ENCODE measurements around the gene ECSIT. TPM values are rescaled to one million over a fixed set of nuclear protein-coding genes. Genes with fewer than 3 reads are reported as not detected.

The ECSIT gene
- total RNA-seq, 2 experiments from 2014 or later: 33.0 to 36.2 TPM

DNA sequence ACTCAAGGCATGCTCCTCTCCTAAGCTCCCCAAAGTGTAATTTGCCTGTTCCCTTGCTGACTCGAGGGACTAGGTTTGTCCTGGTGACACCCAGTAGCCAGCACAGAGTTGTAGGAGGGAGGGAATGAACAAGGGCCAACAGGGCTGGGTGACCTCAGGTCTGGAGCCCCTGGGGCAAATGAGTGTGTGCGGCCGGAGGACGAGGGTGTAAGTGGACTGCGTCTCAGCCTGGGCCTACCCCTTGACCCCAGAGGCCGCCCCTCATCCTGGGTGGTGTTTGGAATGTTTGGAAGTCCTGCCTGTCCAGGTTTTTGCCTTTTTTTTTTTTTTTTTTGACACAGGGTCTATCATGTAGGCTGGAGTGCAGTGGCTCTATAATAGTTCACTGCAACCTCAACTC, 22.0 kb downstream of the ECSIT start:
- Mint-ChIP-seq H3K36me3 (peaks cover 1% of the 10 kb centered on the region), H3K27ac (peak overlapping the region; percentile 92), H3K4me1 (peaks cover 20% of the 10 kb centered on the region), H3K4me3 (peak overlapping the region; percentile 81), H3K9me3 (ENCODE audit: low read depth) (no peaks in the 10 kb centered on the region), H3K27me3 (no peaks in the 10 kb centered on the region)
- CTCF ChIA-PET: interaction anchor here (1.0 to 2.1 kb wide), 3 partner anchors 24 to 130 kb away, joined by 4 to 8 read pairs (median 4); no protein-coding TSS in a partner anchor
- DNase-seq (no peak), ATAC-seq (no peak)

GRCh38 chr19:11506101-11506555, 22.8 kb downstream of the ECSIT start:
- CTCF ChIA-PET: interaction anchor here (1.0 to 2.1 kb wide), 3 partner anchors 23 to 129 kb away, joined by 4 to 8 read pairs (median 4); no protein-coding TSS in a partner anchor

DNA sequence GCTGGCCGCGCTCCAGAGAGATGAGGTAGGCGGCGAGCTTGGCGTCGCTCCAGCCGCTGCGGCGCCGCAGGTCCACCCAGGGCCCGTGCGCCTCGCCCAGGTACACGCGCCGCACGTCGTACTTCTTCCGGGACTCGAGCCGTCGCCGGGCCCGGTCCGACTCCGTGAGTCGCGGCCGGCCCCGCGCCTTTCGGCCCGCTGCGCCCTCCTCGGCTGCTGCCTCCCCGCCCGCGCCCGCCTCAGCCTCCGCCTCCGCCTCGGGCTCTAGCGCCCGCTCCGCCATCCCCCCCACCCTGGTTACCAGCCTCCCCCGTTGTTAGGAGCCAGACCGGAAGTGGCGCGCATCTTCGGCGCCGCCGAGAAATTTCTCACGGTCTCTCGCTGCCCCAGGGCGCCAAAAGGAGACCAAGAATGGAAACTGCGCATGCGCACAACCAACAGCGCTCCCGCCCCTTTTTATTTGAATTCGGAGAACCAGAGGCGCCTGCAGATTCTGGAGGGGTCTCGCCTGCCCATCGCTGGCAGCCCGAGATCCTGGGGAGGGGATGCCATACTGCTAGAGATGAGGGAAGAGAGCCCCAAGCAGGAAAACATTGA, 23.3 kb downstream of the ECSIT start, which contains the start of gene ZNF653:
ZNF653 (minus strand) TSS at position 336 of the 597 bp plus-strand sequence; CDS start at position 283, 53 bp downstream.
- peaks cover 1% of the 10 kb centered on the region for H3K36me3 Mint-ChIP-seq
- peak within 1 kb of the TSS; percentile 81 for H3K4me3 Mint-ChIP-seq
- peak; percentile 97 for DNase-seq
- peak; percentile 72 for ATAC-seq
- H3K27me3 Mint-ChIP-seq: no peaks in the 10 kb centered on the region
- peaks cover 20% of the 10 kb centered on the region for H3K4me1 Mint-ChIP-seq
- CTCF ChIA-PET: interaction anchor here (1.0 to 2.1 kb wide), 4 partner anchors 23 to 419 kb away, joined by 3 to 8 read pairs (median 4); no protein-coding TSS in a partner anchor
- no peaks in the 10 kb centered on the region for H3K9me3 Mint-ChIP-seq (ENCODE audit: low read depth)
- H3K27ac Mint-ChIP-seq: peak within 1 kb of the TSS; percentile 92

More at GRCh38 chr19:11506101-11506555, 22.8 kb downstream of the ECSIT start:
- peak overlapping the region; percentile 81 for H3K4me3 Mint-ChIP-seq
- ATAC-seq: peak; percentile 40
- peaks cover 20% of the 10 kb centered on the region for H3K4me1 Mint-ChIP-seq
- H3K27me3 Mint-ChIP-seq: no peaks in the 10 kb centered on the region
- no peaks in the 10 kb centered on the region for H3K9me3 Mint-ChIP-seq (ENCODE audit: low read depth)
- peaks cover 1% of the 10 kb centered on the region for H3K36me3 Mint-ChIP-seq
- no peak for DNase-seq
- peak overlapping the region; percentile 92 for H3K27ac Mint-ChIP-seq

DNA sequence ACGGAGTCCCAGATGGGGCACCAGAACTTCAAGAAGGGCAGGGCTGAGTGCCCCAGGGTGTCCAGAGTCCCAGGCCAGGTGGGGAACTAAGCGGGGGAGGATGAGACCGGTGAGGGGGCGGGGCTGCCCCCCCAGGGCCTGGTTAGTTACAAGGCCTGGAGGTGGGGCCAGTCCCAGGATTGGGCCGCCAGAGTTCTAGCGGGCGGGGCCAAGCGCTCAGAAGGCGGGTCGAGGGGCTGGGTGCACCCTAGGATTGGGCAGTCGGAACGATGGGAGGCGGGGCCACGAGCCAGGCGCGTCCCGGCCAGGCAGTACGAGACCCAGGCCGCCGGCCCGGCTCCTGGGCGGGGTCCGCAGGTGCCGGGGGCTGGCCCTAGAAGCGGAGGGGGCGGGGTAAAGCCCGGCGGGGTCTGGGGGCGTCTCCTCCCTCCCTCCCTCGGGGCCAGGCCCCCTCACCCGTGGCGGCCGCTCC, 23.9 kb downstream of the ECSIT start:
- DNase-seq (peak; percentile 98), ATAC-seq (peak; percentile 94)
- peak overlapping the region; percentile 92 for H3K27ac Mint-ChIP-seq
- peaks cover 20% of the 10 kb centered on the region for H3K4me1 Mint-ChIP-seq
- CTCF ChIA-PET: interaction anchor here (1.0 to 2.1 kb wide), 3 partner anchors 22 to 419 kb away, joined by 3 to 8 read pairs (median 3); no protein-coding TSS in a partner anchor
- no peaks in the 10 kb centered on the region for H3K27me3 Mint-ChIP-seq
- H3K36me3 Mint-ChIP-seq: peaks cover 1% of the 10 kb centered on the region
- no peaks in the 10 kb centered on the region for H3K9me3 Mint-ChIP-seq (ENCODE audit: low read depth)
- H3K4me3 Mint-ChIP-seq: peak overlapping the region; percentile 81

DNA sequence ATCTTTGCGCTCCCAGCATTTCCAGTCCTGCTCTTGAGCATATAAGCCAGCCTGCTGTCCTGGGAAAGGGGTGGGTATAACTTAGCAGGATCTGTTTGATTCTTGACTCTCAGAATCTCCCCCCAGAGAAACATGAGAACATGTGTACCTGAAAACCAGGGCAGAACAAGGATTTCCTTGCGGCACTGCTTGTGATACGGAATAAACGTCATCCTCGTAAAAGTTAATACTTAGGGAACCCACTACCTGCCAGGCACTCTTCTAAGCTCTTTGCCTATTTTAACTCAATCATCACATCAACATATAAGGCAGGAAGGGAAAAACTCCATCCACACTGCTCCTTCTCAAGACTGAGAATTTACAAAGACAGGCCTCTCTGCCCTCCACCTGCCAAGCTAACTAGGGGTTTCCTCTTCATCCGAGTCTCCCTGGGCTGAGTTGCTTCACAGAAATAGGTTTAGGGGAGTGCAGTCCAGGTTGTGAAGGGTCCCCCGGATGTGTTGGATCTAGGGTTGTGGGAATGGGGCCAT, 24.4 kb downstream of the ECSIT start:
- CTCF ChIA-PET: interaction anchor here (1.1 kb wide), 1 partner anchor 420 kb away, joined by 3 read pairs; no protein-coding TSS in a partner anchor
- DNase-seq: no peak
- Mint-ChIP-seq H3K27ac (peak overlapping the region; percentile 92), H3K9me3 (ENCODE audit: low read depth) (no peaks in the 10 kb centered on the region), H3K4me3 (peak overlapping the region; percentile 81), H3K27me3 (no peaks in the 10 kb centered on the region), H3K36me3 (peaks cover 1% of the 10 kb centered on the region), H3K4me1 (peaks cover 20% of the 10 kb centered on the region)
- no peak for ATAC-seq

- Mint-ChIP-seq H3K36me3 (peaks cover 4% of the 10 kb centered on the region), H3K4me1 (peaks cover 7% of the 10 kb centered on the region), H3K4me3 (no peak overlapping the region), H3K27ac (no peak overlapping the region), H3K27me3 (no peaks in the 10 kb centered on the region), H3K9me3 (ENCODE audit: low read depth) (no peaks in the 10 kb centered on the region)
- ATAC-seq (no peak), DNase-seq (no peak)
- CTCF ChIA-PET: interaction anchor here (0.7 to 3.1 kb wide), 2 partner anchors 17 to 132 kb away, joined by 4 to 8 read pairs; no protein-coding TSS in a partner anchor
Observed at GRCh38 chr19:11499890-11500420, 29.0 kb downstream of the ECSIT start.

- H3K4me3 Mint-ChIP-seq: no peak overlapping the region
- H3K27me3 Mint-ChIP-seq: no peaks in the 10 kb centered on the region
- CTCF ChIA-PET: interaction anchor here (0.7 kb wide), 1 partner anchor 132 kb away, joined by 4 read pairs; no protein-coding TSS in a partner anchor
- H3K4me1 Mint-ChIP-seq: peaks cover under 1% of the 10 kb centered on the region
- peaks cover 4% of the 10 kb centered on the region for H3K36me3 Mint-ChIP-seq
- no peaks in the 10 kb centered on the region for H3K9me3 Mint-ChIP-seq (ENCODE audit: low read depth)
- no peak overlapping the region for H3K27ac Mint-ChIP-seq
- DNase-seq: no peak
- no peak for ATAC-seq
Observed at GRCh38 chr19:11499220-11499726, 29.7 kb downstream of the ECSIT start.

DNA sequence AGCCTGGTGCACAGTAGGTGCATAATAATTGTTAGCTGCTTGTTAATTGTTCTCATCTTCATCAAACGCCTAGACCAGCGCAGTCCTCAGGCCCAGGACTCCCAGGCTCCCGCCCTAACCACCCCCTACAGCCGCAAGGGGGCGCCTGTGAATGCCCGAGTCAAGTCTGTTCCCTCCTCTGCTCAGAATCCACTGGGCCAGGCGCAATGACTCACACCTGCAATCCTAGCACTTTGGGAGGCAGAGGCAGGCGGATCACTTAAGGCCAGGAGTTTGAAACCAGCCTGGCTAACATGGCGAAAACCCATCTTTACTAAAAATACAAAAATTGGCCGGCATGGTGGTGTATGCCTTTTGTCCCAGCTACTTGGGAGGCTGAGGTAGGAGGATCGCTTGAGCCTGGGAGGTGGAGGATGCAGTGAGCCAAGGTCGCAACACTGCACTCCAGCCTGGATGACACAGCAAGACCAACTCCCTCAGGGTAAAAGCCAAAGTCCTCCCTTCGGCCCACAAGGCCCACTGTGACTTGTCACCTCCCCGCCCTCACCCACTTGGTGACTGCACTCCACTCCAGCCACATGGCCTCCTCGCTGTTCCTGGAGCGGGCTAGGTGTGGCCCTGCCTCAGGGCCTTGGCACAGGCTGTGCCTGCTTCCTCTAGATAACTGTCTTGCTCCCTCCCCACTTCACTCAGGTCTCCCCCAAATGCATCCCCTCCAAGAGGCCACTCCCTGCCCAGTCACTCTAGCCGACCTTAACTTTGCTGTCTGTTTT, 32.4 kb downstream of the ECSIT start:
- CTCF ChIA-PET: interaction anchor here (0.9 to 2.3 kb wide), 3 partner anchors 14 to 113 kb away, joined by 3 to 9 read pairs (median 5); partner anchors contain the start of gene EPOR
- DNase-seq (peak; percentile 71), ATAC-seq (peak; percentile 82)
- peaks cover 2% of the 10 kb centered on the region for H3K36me3 Mint-ChIP-seq
- no peaks in the 10 kb centered on the region for H3K9me3 Mint-ChIP-seq (ENCODE audit: low read depth)
- H3K4me1 Mint-ChIP-seq: no peaks in the 10 kb centered on the region
- H3K27me3 Mint-ChIP-seq: no peaks in the 10 kb centered on the region
- no peak overlapping the region for H3K27ac Mint-ChIP-seq
- no peak overlapping the region for H3K4me3 Mint-ChIP-seq

GRCh38 chr19:11495885-11496284, 33.0 kb downstream of the ECSIT start:
- Mint-ChIP-seq H3K4me1 (no peaks in the 10 kb centered on the region), H3K27ac (no peak overlapping the region), H3K4me3 (no peak overlapping the region), H3K27me3 (no peaks in the 10 kb centered on the region), H3K9me3 (ENCODE audit: low read depth) (no peaks in the 10 kb centered on the region), H3K36me3 (peaks cover 2% of the 10 kb centered on the region)
- no peak for DNase-seq
- no peak for ATAC-seq
- CTCF ChIA-PET: interaction anchor here (0.9 to 2.3 kb wide), 4 partner anchors 13 to 112 kb away, joined by 3 to 9 read pairs (median 6); partner anchors contain the start of gene EPOR

GRCh38 chr19:11495481-11495880, 33.5 kb downstream of the ECSIT start:
- DNase-seq (no peak), ATAC-seq (no peak)
- CTCF ChIA-PET: interaction anchor here (1.8 kb wide), 1 partner anchor 13 kb away, joined by 8 read pairs; no protein-coding TSS in a partner anchor
- peaks cover 2% of the 10 kb centered on the region for H3K36me3 Mint-ChIP-seq
- H3K27ac Mint-ChIP-seq: no peak overlapping the region
- H3K27me3 Mint-ChIP-seq: no peaks in the 10 kb centered on the region
- no peaks in the 10 kb centered on the region for H3K4me1 Mint-ChIP-seq
- no peak overlapping the region for H3K4me3 Mint-ChIP-seq
- no peaks in the 10 kb centered on the region for H3K9me3 Mint-ChIP-seq (ENCODE audit: low read depth)

GRCh38 chr19:11494634-11495285, 34.2 kb downstream of the ECSIT start:
- Mint-ChIP-seq H3K4me3 (no peak overlapping the region), H3K9me3 (ENCODE audit: low read depth) (no peaks in the 10 kb centered on the region), H3K27ac (no peak overlapping the region), H3K36me3 (peaks cover 3% of the 10 kb centered on the region), H3K27me3 (no peaks in the 10 kb centered on the region), H3K4me1 (no peaks in the 10 kb centered on the region)
- DNase-seq: no peak
- CTCF ChIA-PET: interaction anchor here (0.6 to 1.8 kb wide), 2 partner anchors 12 to 276 kb away, joined by 3 to 8 read pairs; no protein-coding TSS in a partner anchor
- ATAC-seq: no peak

DNA sequence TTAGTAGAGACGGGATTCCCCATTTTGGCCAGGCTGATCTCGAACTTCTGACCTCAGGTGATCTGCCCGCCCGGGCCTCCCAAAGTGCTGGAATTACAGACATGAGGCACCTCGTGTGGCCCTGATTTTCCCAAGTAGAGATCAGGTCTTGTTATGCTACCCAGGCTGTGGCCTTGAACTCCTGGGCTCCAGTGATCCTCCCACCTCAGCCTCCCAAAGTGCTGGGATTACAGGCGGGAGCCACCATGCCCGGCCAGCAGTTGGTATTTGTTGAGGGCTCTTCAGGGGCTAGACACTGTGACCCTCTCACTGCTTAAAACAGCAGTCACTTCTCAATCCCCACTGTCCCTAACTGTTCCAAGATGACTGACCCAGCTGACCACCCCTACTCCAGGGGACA, 39.6 kb downstream of the ECSIT start:
- DNase-seq (no peak), ATAC-seq (no peak)
- H3K36me3 Mint-ChIP-seq: peaks cover 3% of the 10 kb centered on the region
- H3K4me3 Mint-ChIP-seq: no peak overlapping the region
- H3K4me1 Mint-ChIP-seq: no peaks in the 10 kb centered on the region
- no peaks in the 10 kb centered on the region for H3K27me3 Mint-ChIP-seq
- no peaks in the 10 kb centered on the region for H3K9me3 Mint-ChIP-seq (ENCODE audit: low read depth)
- no peak overlapping the region for H3K27ac Mint-ChIP-seq
- CTCF ChIA-PET: no interaction called here
